Peyer's patch (tissue), 4 donors: ENCODE results near the gene IGF1. TPM values are rescaled to one million over a fixed set of nuclear protein-coding genes. Genes with fewer than 3 reads are reported as not detected.

Experiments used
- DNase-seq, 3 donors: peaks; one replicate each; pipeline ENCODE4 v3.0.0-alpha.2; 2017 to 2019
- H3K27ac ChIP-seq, 4 donors: fragments of 200-600 bp; sonication (generic); one replicate each; pipeline ENCODE4 v1.5.1; 2016 to 2019
- H3K27me3 ChIP-seq, 2 donors: fragments of 200-600 bp; sonication (generic); one replicate each; pipeline ENCODE4 v1.5.1; 2019
- H3K36me3 ChIP-seq, 3 donors: fragments of 200-600 bp; sonication (generic); one replicate each; pipeline ENCODE4 v1.5.1; 2016 to 2019
- H3K4me1 ChIP-seq, 4 donors: fragments of 200-600 bp; sonication (generic); one replicate each; pipeline ENCODE4 v1.5.1; 2016 to 2019
- H3K4me3 ChIP-seq, 4 donors: fragments of 200-600 bp; sonication (generic); 1 replicate in 3 of 4; 2 replicates in 1 of 4; pipeline ENCODE4 v1.5.1; 2016 to 2019; ENCODE audit warnings: mild to moderate bottlenecking in 1 of 4
- H3K9me3 ChIP-seq, 4 donors: fragments of 200-600 bp; sonication (generic); one replicate each; pipeline ENCODE4 v1.5.1; 2016 to 2019; ENCODE audit warnings: mild to moderate bottlenecking in 1 of 4
- POLR2A ChIP-seq, 2 donors: fragments of 450-650 bp; IDR thresholded peaks; one replicate each; pipeline ENCODE4 v1.5.1; 2017; ENCODE audit warnings: antibody characterized with exemption in 2 of 2, mild to moderate bottlenecking in 2 of 2, moderate library complexity in 2 of 2
- total RNA-seq, 4 donors: library from RNA; depleted of rRNA; stranded (reverse); fragments of >200 nt; gene quantifications; one replicate each; pipeline ENCODE4 v1.1.0, GENCODE V29; 2016
- TF ChIP-seq, protein P1 (sequence below), 6 experiments: fragments of 450-650 bp in 4 of 6; fragments of 200-600 bp in 2 of 6; sonication (generic) in 1 of 6; IDR thresholded peaks; one replicate each; pipeline ENCODE4 v1.5.1; 2017 to 2019; ENCODE audit warnings: antibody characterized with exemption in 6 of 6, mild to moderate bottlenecking in 3 of 6, moderate library complexity in 1 of 6

Gene IGF1
- total RNA-seq, 4 donors from 2014 or later: 4.0 to 21.5 (median 6.3) TPM

- DNase-seq: no peak
- Histone ChIP-seq H3K36me3 (no peaks in the 10 kb centered on the region), H3K4me1 (peaks cover 0 to 5% (median 0%) of the 10 kb centered on the region in 4 donors), H3K27ac (no peak overlapping the region), H3K9me3 (no peaks in the 10 kb centered on the region), H3K4me3 (no peak overlapping the region), H3K27me3 (no peaks in the 10 kb centered on the region)
- no peak for TF ChIP-seq POLR2A (IDR thresholded peaks at IDR 0.05)
- TF ChIP-seq, protein P1, sequence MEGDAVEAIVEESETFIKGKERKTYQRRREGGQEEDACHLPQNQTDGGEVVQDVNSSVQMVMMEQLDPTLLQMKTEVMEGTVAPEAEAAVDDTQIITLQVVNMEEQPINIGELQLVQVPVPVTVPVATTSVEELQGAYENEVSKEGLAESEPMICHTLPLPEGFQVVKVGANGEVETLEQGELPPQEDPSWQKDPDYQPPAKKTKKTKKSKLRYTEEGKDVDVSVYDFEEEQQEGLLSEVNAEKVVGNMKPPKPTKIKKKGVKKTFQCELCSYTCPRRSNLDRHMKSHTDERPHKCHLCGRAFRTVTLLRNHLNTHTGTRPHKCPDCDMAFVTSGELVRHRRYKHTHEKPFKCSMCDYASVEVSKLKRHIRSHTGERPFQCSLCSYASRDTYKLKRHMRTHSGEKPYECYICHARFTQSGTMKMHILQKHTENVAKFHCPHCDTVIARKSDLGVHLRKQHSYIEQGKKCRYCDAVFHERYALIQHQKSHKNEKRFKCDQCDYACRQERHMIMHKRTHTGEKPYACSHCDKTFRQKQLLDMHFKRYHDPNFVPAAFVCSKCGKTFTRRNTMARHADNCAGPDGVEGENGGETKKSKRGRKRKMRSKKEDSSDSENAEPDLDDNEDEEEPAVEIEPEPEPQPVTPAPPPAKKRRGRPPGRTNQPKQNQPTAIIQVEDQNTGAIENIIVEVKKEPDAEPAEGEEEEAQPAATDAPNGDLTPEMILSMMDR (IDR thresholded peaks at IDR 0.05): no peak
Observed at GRCh38 chr12:102475355-102475754, 5.0 kb downstream of the IGF1 start.

DNA sequence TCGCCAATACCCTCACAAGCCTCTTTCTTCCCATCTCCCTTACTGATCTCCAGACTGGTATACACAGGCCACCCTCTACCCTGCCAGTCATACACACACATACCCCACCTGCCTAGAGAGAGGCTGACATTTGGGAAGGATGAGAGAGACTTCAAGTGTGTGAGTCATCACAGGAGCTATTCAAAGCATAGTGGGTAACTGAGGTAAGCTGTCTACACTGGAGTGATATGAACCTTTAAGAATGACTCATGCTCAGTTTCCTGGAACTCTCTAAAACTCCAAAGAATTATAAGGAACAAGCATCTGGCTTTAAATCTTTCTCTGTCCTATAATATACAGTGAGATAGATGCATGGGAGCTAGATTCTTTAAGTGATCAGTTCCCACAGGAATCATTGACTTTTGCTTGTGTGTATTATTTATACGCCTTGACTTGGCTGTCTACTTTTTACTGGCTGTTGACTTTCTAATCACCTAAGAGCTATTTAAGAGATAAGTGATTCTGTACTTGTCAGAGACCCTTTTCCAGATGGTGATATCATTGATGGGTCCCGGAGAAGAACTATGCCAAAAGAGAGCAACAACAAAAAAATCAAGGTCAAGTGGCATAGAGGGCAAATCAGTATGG lies 5.8 kb downstream of the IGF1 start:
- no peaks in the 10 kb centered on the region for H3K36me3 ChIP-seq
- DNase-seq: no peak
- H3K4me3 ChIP-seq: no peak overlapping the region
- H3K4me1 ChIP-seq: peaks cover 0 to 5% (median 0%) of the 10 kb centered on the region in 4 donors
- H3K9me3 ChIP-seq: no peaks in the 10 kb centered on the region
- H3K27ac ChIP-seq: no peak overlapping the region
- TF ChIP-seq POLR2A (IDR thresholded peaks at IDR 0.05): no peak
- TF ChIP-seq, protein P1 (IDR thresholded peaks at IDR 0.05): no peak
- H3K27me3 ChIP-seq: no peaks in the 10 kb centered on the region

DNA sequence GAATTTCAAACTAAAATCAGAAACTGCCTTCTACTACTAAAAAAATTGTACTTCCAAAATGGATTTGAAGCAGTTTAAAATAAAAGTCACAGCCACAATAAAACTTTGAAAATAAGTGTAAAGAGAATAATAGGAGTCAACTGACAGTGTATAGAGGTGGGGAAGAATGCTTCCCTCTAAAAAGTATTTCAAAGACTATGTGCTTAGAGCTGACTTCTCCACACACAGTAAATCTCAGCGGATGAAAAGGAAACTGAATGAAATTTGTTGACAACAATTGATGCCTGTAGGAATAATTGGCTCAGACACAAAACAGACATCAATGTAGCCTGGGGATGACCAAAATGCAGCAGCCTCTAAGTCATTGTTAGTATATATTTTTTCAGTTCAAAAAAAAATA lies 7.9 kb downstream of the IGF1 start:
- Histone ChIP-seq H3K27ac (no peak overlapping the region), H3K27me3 (no peaks in the 10 kb centered on the region), H3K4me3 (no peak overlapping the region), H3K9me3 (no peaks in the 10 kb centered on the region), H3K4me1 (no peaks in the 10 kb centered on the region), H3K36me3 (no peaks in the 10 kb centered on the region)
- DNase-seq: no peak
- TF ChIP-seq POLR2A (IDR thresholded peaks at IDR 0.05): no peak
- TF ChIP-seq, protein P1 (IDR thresholded peaks at IDR 0.05): no peak

GRCh38 chr12:102471556-102471955 lies 8.8 kb downstream of the IGF1 start:
- Histone ChIP-seq H3K4me3 (no peak overlapping the region), H3K9me3 (no peaks in the 10 kb centered on the region), H3K36me3 (no peaks in the 10 kb centered on the region), H3K4me1 (no peaks in the 10 kb centered on the region), H3K27ac (no peak overlapping the region), H3K27me3 (no peaks in the 10 kb centered on the region)
- TF ChIP-seq, protein P1 (IDR thresholded peaks at IDR 0.05): no peak
- TF ChIP-seq POLR2A (IDR thresholded peaks at IDR 0.05): no peak
- DNase-seq: no peak

DNA sequence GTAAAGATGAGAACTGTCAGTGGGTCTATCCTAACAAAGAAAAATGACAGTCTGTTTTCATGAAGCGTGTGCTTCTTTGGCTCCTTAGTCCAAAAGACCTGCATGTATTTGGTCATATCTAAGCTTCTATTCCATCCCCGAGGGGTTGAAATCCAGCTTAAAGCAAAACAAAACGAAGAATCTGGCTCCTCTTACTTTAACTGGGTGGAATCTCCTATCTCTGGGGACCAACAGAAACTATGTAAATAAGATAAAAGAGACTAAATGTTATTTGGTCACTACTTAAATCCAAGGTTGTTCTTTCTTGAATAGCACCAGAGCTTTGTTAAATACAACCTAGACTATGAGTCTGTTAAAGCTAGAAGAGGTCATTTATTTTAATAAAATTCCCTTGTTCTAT lies 9.4 kb downstream of the IGF1 start:
- Histone ChIP-seq H3K9me3 (no peaks in the 10 kb centered on the region), H3K4me1 (no peaks in the 10 kb centered on the region), H3K4me3 (no peak overlapping the region), H3K27ac (no peak overlapping the region), H3K27me3 (no peaks in the 10 kb centered on the region), H3K36me3 (no peaks in the 10 kb centered on the region)
- DNase-seq: no peak
- TF ChIP-seq, protein P1 (IDR thresholded peaks at IDR 0.05): no peak
- no peak for TF ChIP-seq POLR2A (IDR thresholded peaks at IDR 0.05)
